ENCODE data around the gene IGSF6.
"Not testable (repeated sequence)": the region's sequence is repeated elsewhere in the genome, so short reads cannot be mapped to it uniquely, and the experiment has no call there.

IGSF6 gene

GRCh38 chr16:21685034-21685455 is 32.6 kb upstream of the IGSF6 start:
- H3K4me3 ChIP-seq (ENCODE audit: low read depth, low read length), result no peak overlapping the region
- DNase-seq (ENCODE audit: low read depth), result no peak
- no peak for TF ChIP-seq CTCF (IDR thresholded peaks at IDR 0.05; ENCODE audit: control insufficient read depth, extremely low read depth, insufficient read depth)

GRCh38 chr16:21684199-21684598 is 31.8 kb upstream of the IGSF6 start:
- H3K4me3 ChIP-seq (ENCODE audit: low read depth, low read length), result no peak overlapping the region

GRCh38 chr16:21683184-21683583 is 30.8 kb upstream of the IGSF6 start:
- DNase-seq (ENCODE audit: low read depth), result no peak

More at GRCh38 chr16:21684199-21684598, 31.8 kb upstream of the IGSF6 start:
- DNase-seq (ENCODE audit: low read depth), result no peak
- peak; percentile 23; the same call in 1 of the 2 replicates for TF ChIP-seq CTCF (IDR thresholded peaks at IDR 0.05; ENCODE audit: control insufficient read depth, extremely low read depth, insufficient read depth)

GRCh38 chr16:21680714-21681113 is 28.3 kb upstream of the IGSF6 start:
- H3K4me3 ChIP-seq (ENCODE audit: low read depth, low read length); DNase-seq (ENCODE audit: low read depth): not testable (repeated sequence)

More at GRCh38 chr16:21683184-21683583, 30.8 kb upstream of the IGSF6 start:
- H3K4me3 ChIP-seq (ENCODE audit: low read depth, low read length), result no peak overlapping the region
- TF ChIP-seq CTCF (IDR thresholded peaks at IDR 0.05; ENCODE audit: control insufficient read depth, extremely low read depth, insufficient read depth), result no peak

- H3K4me3 ChIP-seq (ENCODE audit: low read depth, low read length); DNase-seq (ENCODE audit: low read depth): not testable (repeated sequence)
These were observed 22.0 kb upstream of the IGSF6 start for GRCh38 chr16:21674456-21674855.

- DNase-seq (ENCODE audit: low read depth), result no peak
- TF ChIP-seq CTCF (IDR thresholded peaks at IDR 0.05; ENCODE audit: control insufficient read depth, extremely low read depth, insufficient read depth), result no peak
- H3K4me3 ChIP-seq (ENCODE audit: low read depth, low read length), result no peak overlapping the region
These were observed 21.1 kb upstream of the IGSF6 start for GRCh38 chr16:21673469-21673868.

GRCh38 chr16:21667575-21667974 is 15.2 kb upstream of the IGSF6 start:
- DNase-seq (ENCODE audit: low read depth), result no peak
- H3K4me3 ChIP-seq (ENCODE audit: low read depth, low read length), result no peak overlapping the region
- no peak for TF ChIP-seq CTCF (IDR thresholded peaks at IDR 0.05; ENCODE audit: control insufficient read depth, extremely low read depth, insufficient read depth)

GRCh38 chr16:21666772-21667171 is 14.4 kb upstream of the IGSF6 start:
- TF ChIP-seq CTCF (IDR thresholded peaks at IDR 0.05; ENCODE audit: control insufficient read depth, extremely low read depth, insufficient read depth), result no peak
- no peak overlapping the region for H3K4me3 ChIP-seq (ENCODE audit: low read depth, low read length)
- DNase-seq (ENCODE audit: low read depth), result no peak

Data from LNCaP clone FGC (cell line).